ENCODE data around the gene ARHGEF4. TPM values are rescaled to one million over a fixed set of nuclear protein-coding genes. Genes with fewer than 3 reads are reported as not detected.

ARHGEF4 gene
- total and polyA plus RNA-seq, 2 experiments from 2014 or later, result 4.6 to 16.6 TPM

- TF ChIP-seq, protein P1, sequence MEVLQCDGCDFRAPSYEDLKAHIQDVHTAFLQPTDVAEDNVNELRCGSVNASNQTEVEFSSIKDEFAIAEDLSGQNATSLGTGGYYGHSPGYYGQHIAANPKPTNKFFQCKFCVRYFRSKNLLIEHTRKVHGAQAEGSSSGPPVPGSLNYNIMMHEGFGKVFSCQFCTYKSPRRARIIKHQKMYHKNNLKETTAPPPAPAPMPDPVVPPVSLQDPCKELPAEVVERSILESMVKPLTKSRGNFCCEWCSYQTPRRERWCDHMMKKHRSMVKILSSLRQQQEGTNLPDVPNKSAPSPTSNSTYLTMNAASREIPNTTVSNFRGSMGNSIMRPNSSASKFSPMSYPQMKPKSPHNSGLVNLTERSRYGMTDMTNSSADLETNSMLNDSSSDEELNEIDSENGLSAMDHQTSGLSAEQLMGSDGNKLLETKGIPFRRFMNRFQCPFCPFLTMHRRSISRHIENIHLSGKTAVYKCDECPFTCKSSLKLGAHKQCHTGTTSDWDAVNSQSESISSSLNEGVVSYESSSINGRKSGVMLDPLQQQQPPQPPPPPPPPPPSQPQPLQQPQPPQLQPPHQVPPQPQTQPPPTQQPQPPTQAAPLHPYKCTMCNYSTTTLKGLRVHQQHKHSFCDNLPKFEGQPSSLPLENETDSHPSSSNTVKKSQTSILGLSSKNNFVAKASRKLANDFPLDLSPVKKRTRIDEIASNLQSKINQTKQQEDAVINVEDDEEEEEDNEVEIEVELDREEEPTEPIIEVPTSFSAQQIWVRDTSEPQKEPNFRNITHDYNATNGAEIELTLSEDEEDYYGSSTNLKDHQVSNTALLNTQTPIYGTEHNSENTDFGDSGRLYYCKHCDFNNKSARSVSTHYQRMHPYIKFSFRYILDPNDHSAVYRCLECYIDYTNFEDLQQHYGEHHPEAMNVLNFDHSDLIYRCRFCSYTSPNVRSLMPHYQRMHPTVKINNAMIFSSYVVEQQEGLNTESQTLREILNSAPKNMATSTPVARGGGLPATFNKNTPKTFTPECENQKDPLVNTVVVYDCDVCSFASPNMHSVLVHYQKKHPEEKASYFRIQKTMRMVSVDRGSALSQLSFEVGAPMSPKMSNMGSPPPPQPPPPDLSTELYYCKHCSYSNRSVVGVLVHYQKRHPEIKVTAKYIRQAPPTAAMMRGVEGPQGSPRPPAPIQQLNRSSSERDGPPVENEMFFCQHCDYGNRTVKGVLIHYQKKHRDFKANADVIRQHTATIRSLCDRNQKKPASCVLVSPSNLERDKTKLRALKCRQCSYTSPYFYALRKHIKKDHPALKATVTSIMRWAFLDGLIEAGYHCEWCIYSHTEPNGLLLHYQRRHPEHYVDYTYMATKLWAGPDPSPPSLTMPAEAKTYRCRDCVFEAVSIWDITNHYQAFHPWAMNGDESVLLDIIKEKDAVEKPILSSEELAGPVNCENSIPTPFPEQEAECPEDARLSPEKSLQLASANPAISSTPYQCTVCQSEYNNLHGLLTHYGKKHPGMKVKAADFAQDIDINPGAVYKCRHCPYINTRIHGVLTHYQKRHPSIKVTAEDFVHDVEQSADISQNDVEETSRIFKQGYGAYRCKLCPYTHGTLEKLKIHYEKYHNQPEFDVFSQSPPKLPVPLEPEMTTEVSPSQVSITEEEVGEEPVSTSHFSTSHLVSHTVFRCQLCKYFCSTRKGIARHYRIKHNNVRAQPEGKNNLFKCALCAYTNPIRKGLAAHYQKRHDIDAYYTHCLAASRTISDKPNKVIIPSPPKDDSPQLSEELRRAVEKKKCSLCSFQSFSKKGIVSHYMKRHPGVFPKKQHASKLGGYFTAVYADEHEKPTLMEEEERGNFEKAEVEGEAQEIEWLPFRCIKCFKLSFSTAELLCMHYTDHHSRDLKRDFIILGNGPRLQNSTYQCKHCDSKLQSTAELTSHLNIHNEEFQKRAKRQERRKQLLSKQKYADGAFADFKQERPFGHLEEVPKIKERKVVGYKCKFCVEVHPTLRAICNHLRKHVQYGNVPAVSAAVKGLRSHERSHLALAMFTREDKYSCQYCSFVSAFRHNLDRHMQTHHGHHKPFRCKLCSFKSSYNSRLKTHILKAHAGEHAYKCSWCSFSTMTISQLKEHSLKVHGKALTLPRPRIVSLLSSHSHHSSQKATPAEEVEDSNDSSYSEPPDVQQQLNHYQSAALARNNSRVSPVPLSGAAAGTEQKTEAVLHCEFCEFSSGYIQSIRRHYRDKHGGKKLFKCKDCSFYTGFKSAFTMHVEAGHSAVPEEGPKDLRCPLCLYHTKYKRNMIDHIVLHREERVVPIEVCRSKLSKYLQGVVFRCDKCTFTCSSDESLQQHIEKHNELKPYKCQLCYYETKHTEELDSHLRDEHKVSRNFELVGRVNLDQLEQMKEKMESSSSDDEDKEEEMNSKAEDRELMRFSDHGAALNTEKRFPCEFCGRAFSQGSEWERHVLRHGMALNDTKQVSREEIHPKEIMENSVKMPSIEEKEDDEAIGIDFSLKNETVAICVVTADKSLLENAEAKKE (CRISPR knock-in tag; IDR thresholded peaks at IDR 0.05), result no peak
- TF ChIP-seq STAT1 (IDR thresholded peaks at IDR 0.05; ENCODE audit: unreplicated experiment) (no peak), CREB1 (CRISPR knock-in tag; IDR thresholded peaks at IDR 0.05; ENCODE audit: low read depth) (no peak)
- TF ChIP-seq, protein P2, sequence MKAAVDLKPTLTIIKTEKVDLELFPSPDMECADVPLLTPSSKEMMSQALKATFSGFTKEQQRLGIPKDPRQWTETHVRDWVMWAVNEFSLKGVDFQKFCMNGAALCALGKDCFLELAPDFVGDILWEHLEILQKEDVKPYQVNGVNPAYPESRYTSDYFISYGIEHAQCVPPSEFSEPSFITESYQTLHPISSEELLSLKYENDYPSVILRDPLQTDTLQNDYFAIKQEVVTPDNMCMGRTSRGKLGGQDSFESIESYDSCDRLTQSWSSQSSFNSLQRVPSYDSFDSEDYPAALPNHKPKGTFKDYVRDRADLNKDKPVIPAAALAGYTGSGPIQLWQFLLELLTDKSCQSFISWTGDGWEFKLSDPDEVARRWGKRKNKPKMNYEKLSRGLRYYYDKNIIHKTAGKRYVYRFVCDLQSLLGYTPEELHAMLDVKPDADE (IDR thresholded peaks at IDR 0.05), result no peak
Observed at GRCh38 chr2:131031431-131031841, 194.7 kb downstream of the ARHGEF4 start (continued).

DNA sequence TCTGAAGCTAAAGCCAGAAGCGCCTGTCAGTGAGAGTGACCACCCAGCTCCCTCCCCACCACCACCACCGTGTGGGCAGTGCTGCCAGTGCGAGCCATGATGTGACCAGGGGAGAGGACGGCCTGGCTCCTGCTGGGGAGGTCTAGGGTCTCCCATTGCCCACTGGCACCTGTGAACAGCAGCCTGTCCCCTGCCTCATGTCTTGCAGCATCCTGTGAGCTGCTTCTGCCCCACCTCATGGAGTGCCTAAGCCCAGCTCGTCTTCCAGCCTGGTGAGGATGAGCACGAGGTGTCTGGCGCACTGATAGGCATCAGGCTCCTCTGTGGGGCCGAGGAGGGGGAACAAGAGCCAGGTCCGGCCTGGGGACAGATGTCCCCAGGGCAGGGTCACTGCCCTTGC lies 195.2 kb downstream of the ARHGEF4 start:
- Mint-ChIP-seq H3K27ac (no peak overlapping the region), H3K36me3 (ENCODE audit: low read depth) (no peaks in the 10 kb centered on the region), H3K27me3 (ENCODE audit: insufficient read depth, low read depth, poor library complexity) (peaks cover 36% of the 10 kb centered on the region), H3K4me3 (no peak overlapping the region), H3K4me1 (peaks cover 3% of the 10 kb centered on the region; the same call in 1 of the 3 replicates), H3K9me3 (no peaks in the 10 kb centered on the region)
- Histone ChIP-seq H3K4me1 (ENCODE audit: insufficient read depth) (peaks cover 6% of the 10 kb centered on the region; the same call in 1 of the 2 replicates), H4K20me1 (replicated peaks; ENCODE audit: insufficient read depth) (no peaks in the 10 kb centered on the region), H3K27ac (ENCODE audit: low read depth) (no peak overlapping the region), H3K27me3 (ENCODE audit: insufficient read depth) (peaks cover 29% of the 10 kb centered on the region), H3K4me2 (no peak overlapping the region), H3K4me3 (no peak overlapping the region), H2AFZ (no peak overlapping the region), H3K36me3 (ENCODE audit: insufficient read depth) (no peaks in the 10 kb centered on the region), H3F3A (replicated peaks; ENCODE audit: low read depth) (no peaks in the 10 kb centered on the region), H3K9me2 (ENCODE audit: insufficient read depth) (no peaks in the 10 kb centered on the region), H3K79me2 (replicated peaks; ENCODE audit: insufficient read depth) (no peaks in the 10 kb centered on the region)
- DNase-seq (ENCODE audit: low spot score) (no peak), ATAC-seq (no peak)
- TF ChIP-seq EZH2phosphoT487 (IDR thresholded peaks at IDR 0.05; ENCODE audit: unreplicated experiment) (no peak), JUNB (IDR thresholded peaks at IDR 0.05; ENCODE audit: unreplicated experiment) (no peak), REST (IDR thresholded peaks at IDR 0.05; ENCODE audit: unreplicated experiment) (no peak), STAT1 (IDR thresholded peaks at IDR 0.05; ENCODE audit: unreplicated experiment) (no peak), EZH2 (IDR thresholded peaks at IDR 0.05; ENCODE audit: low read depth, unreplicated experiment) (no peak), NANOG (IDR thresholded peaks at IDR 0.05; ENCODE audit: borderline replicate concordance) (no peak), POLR2AphosphoS5 (IDR thresholded peaks at IDR 0.05; ENCODE audit: low read depth) (no peak), ZNF114 (CRISPR knock-in tag; IDR thresholded peaks at IDR 0.05) (no peak)
- TF ChIP-seq, protein P3, sequence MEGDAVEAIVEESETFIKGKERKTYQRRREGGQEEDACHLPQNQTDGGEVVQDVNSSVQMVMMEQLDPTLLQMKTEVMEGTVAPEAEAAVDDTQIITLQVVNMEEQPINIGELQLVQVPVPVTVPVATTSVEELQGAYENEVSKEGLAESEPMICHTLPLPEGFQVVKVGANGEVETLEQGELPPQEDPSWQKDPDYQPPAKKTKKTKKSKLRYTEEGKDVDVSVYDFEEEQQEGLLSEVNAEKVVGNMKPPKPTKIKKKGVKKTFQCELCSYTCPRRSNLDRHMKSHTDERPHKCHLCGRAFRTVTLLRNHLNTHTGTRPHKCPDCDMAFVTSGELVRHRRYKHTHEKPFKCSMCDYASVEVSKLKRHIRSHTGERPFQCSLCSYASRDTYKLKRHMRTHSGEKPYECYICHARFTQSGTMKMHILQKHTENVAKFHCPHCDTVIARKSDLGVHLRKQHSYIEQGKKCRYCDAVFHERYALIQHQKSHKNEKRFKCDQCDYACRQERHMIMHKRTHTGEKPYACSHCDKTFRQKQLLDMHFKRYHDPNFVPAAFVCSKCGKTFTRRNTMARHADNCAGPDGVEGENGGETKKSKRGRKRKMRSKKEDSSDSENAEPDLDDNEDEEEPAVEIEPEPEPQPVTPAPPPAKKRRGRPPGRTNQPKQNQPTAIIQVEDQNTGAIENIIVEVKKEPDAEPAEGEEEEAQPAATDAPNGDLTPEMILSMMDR (conservative IDR thresholded peaks at IDR 0.05; ENCODE audit: low read depth in 2 of 2), result no peak
- TF ChIP-seq, protein P2 (IDR thresholded peaks at IDR 0.05), result no peak

All from GM23338 (cell line).